ENCODE results near the gene CASKIN1.

The CASKIN1 gene

GRCh38 chr16:2157480-2158261, 38.7 kb downstream of the CASKIN1 start:
- in situ Hi-C loops (cut with MboI; ENCODE audit: low sequenced_read_pairs), result no loop called here

- in situ Hi-C loops (cut with MboI; ENCODE audit: low sequenced_read_pairs), result no loop called here
These were observed 39.6 kb downstream of the CASKIN1 start for GRCh38 chr16:2156849-2157224.

GRCh38 chr16:2155977-2156848, 40.2 kb downstream of the CASKIN1 start:
- in situ Hi-C loops (cut with MboI; ENCODE audit: low sequenced_read_pairs), result no loop called here

GRCh38 chr16:2155091-2155950, 41.1 kb downstream of the CASKIN1 start, which contains the start of gene TRAF7:
Gene TRAF7 (plus strand): TSS chr16:2155782. CDS start chr16:2163921, 8,139 bp downstream.
- in situ Hi-C loops (cut with MboI; ENCODE audit: low sequenced_read_pairs), result no loop called here

- in situ Hi-C loops (cut with MboI; ENCODE audit: low sequenced_read_pairs), result no loop called here
These were observed 41.8 kb downstream of the CASKIN1 start for GRCh38 chr16:2154533-2155090.

- in situ Hi-C loops (cut with MboI; ENCODE audit: low sequenced_read_pairs), result no loop called here
These were observed 43.5 kb downstream of the CASKIN1 start for GRCh38 chr16:2152695-2153506.

GRCh38 chr16:2151188-2152091, 45.0 kb downstream of the CASKIN1 start:
- in situ Hi-C loops (cut with MboI; ENCODE audit: low sequenced_read_pairs), result no loop called here

- in situ Hi-C loops (cut with MboI; ENCODE audit: low sequenced_read_pairs), result no loop called here
These were observed 45.8 kb downstream of the CASKIN1 start for GRCh38 chr16:2150418-2151187.

- in situ Hi-C loops (cut with MboI; ENCODE audit: low sequenced_read_pairs), result no loop called here
These were observed 46.6 kb downstream of the CASKIN1 start for GRCh38 chr16:2149630-2150417.

GRCh38 chr16:2148714-2149629, 47.4 kb downstream of the CASKIN1 start:
- in situ Hi-C loops (cut with MboI; ENCODE audit: low sequenced_read_pairs), result no loop called here

GRCh38 chr16:2147981-2148671, 48.3 kb downstream of the CASKIN1 start, which contains the start of gene RAB26:
Gene RAB26 (plus strand): TSS chr16:2148625. CDS start chr16:2148784, 159 bp downstream.
- in situ Hi-C loops (cut with MboI; ENCODE audit: low sequenced_read_pairs), result no loop called here

GRCh38 chr16:2147378-2147777, 49.0 kb downstream of the CASKIN1 start:
- in situ Hi-C loops (cut with MboI; ENCODE audit: low sequenced_read_pairs), result no loop called here

- in situ Hi-C loops (cut with MboI; ENCODE audit: low sequenced_read_pairs), result no loop called here
These were observed 50.6 kb downstream of the CASKIN1 start for GRCh38 chr16:2145843-2146242.

GRCh38 chr16:2143878-2144485, 52.4 kb downstream of the CASKIN1 start:
- in situ Hi-C loops (cut with MboI; ENCODE audit: low sequenced_read_pairs), result no loop called here
